Fibroblast of lung (primary cell): ENCODE measurements around the gene ODR4. TPM values are rescaled to one million over a fixed set of nuclear protein-coding genes. Genes with fewer than 3 reads are reported as not detected.

Source experiments
- DNase-seq, 2 donors: peaks; one replicate each; pipeline versions ENCODE4 v3.0.0 to v3.0.0-alpha.2; 2010; ENCODE audit warnings: low read depth in 2 of 2
- H2AFZ ChIP-seq: 2 replicates; pipeline ENCODE4 v1.5.1; 2012; ENCODE audit warnings: low read length, control low read depth, inconsistent platforms
- H3K27ac ChIP-seq: 2 replicates; pipeline ENCODE4 v1.5.1; 2011; ENCODE audit warnings: low read length, control low read depth; ENCODE audit not compliant: insufficient read depth
- H3K27me3 ChIP-seq: 2 replicates; pipeline ENCODE4 v1.5.1; 2011; ENCODE audit warnings: mild to moderate bottlenecking, low read length; ENCODE audit not compliant: control insufficient read depth, insufficient read depth
- H3K36me3 ChIP-seq: 2 replicates; pipeline ENCODE4 v1.5.1; 2011; ENCODE audit warnings: low read length; ENCODE audit not compliant: control insufficient read depth, insufficient read depth
- H3K4me1 ChIP-seq: 2 replicates; pipeline ENCODE4 v1.5.1; 2011; ENCODE audit warnings: low read length; ENCODE audit not compliant: control insufficient read depth, insufficient read depth; ENCODE audit errors: extremely low read depth
- H3K4me2 ChIP-seq: 2 replicates; pipeline ENCODE4 v1.5.1; 2011; ENCODE audit warnings: low read length, control low read depth; ENCODE audit not compliant: insufficient read depth; ENCODE audit errors: extremely low read depth
- H3K4me3 ChIP-seq, 4 experiments: fragments of 200-600 bp in 1 of 4; sonication (generic) in 1 of 4; replicated peaks in 1 of 4; 2 replicates each; pipeline ENCODE4 v1.5.1; 2011 to 2016; ENCODE audit warnings: low read length in 4 of 4, low read depth in 3 of 4, mild to moderate bottlenecking in 3 of 4, control low read depth in 2 of 4, inconsistent platforms in 1 of 4, mixed read lengths in 1 of 4; ENCODE audit not compliant: insufficient read depth in 1 of 4; ENCODE audit errors: control extremely low read depth in 1 of 4
- H3K79me2 ChIP-seq: 2 replicates; pipeline ENCODE4 v1.5.1; 2012; ENCODE audit warnings: mild to moderate bottlenecking, low read length, inconsistent platforms; ENCODE audit not compliant: control insufficient read depth, insufficient read depth
- H3K9ac ChIP-seq: 2 replicates; pipeline ENCODE4 v1.5.1; 2011; ENCODE audit warnings: mild to moderate bottlenecking, low read length, control low read depth; ENCODE audit not compliant: insufficient read depth
- H3K9me3 ChIP-seq: 2 replicates; pipeline ENCODE4 v1.5.1; 2012; ENCODE audit warnings: low read depth, low read length; ENCODE audit not compliant: control insufficient read depth, insufficient read depth
- H4K20me1 ChIP-seq: 2 replicates; pipeline ENCODE4 v1.5.1; 2011; ENCODE audit warnings: low read length; ENCODE audit not compliant: control insufficient read depth, insufficient read depth; ENCODE audit errors: extremely low read depth
- CTCF ChIP-seq, 2 donors: IDR thresholded peaks in 1 of 2; conservative IDR thresholded peaks in 1 of 2; 1 replicate in 1 of 2; 2 replicates in 1 of 2; pipeline ENCODE4 v1.5.1; 2011 to 2012; ENCODE audit warnings: low read length in 2 of 2, control low read depth in 1 of 2, inconsistent platforms in 1 of 2, low read depth in 1 of 2, mild to moderate bottlenecking in 1 of 2
- EZH2 ChIP-seq: IDR thresholded peaks from 2 replicates; pipeline ENCODE4 v1.5.1; 2012; ENCODE audit warnings: low read length, control low read depth, mild to moderate bottlenecking; ENCODE audit errors: missing control alignments
- polyA plus RNA-seq, 2 donors: library from polyadenylated mRNA; depleted of rRNA in 1 of 2; stranded (reverse) in 1 of 2; unstranded in 1 of 2; fragments of >200 nt; gene quantifications; 2 replicates each; pipeline ENCODE4 v1.2.1, GENCODE V29; 2011 to 2012; ENCODE audit warnings: missing spikeins in 1 of 2
- total RNA-seq: library from RNA; depleted of rRNA; stranded (reverse); fragments of >200 nt; gene quantifications from 2 replicates; pipeline ENCODE4 v1.2.1, GENCODE V29; 2014

Gene ODR4
- total and polyA plus RNA-seq, 2 donors (not counting 1 experiment from before 2014, with no cell fraction given) = 13.0 to 13.7 TPM

- no peak overlapping the region for H2AFZ ChIP-seq
- no peaks in the 10 kb centered on the region for H3K79me2 ChIP-seq
Observed at GRCh38 chr1:186403632-186404031, 28.0 kb downstream of the ODR4 start.

GRCh38 chr1:186404454-186405051 lies 28.9 kb downstream of the ODR4 start:
- Histone ChIP-seq H3K9ac (no peak overlapping the region), H2AFZ (peak overlapping the region; percentile 31), H3K36me3 (no peaks in the 10 kb centered on the region), H3K4me3 (no peak overlapping the region), H3K79me2 (no peaks in the 10 kb centered on the region), H4K20me1 (no peaks in the 10 kb centered on the region), H3K4me1 (no peaks in the 10 kb centered on the region), H3K4me2 (peak overlapping the region; percentile 15), H3K9me3 (no peaks in the 10 kb centered on the region), H3K27ac (peak overlapping the region; percentile 4), H3K27me3 (no peaks in the 10 kb centered on the region)
- DNase-seq = peak; percentile 47 to 70
- TF ChIP-seq EZH2 = no peak
- TF ChIP-seq CTCF (conservative IDR thresholded peaks at IDR 0.05 in 1 of 2, IDR thresholded peaks at IDR 0.05 in 1 of 2; ENCODE audit: low read depth in 1 of 2, low read length in 2 of 2) = peak; percentile 62 to 75

More at GRCh38 chr1:186403632-186404031, 28.0 kb downstream of the ODR4 start:
- H3K4me3 ChIP-seq = no peak overlapping the region
- no peak overlapping the region for H3K4me2 ChIP-seq
- H3K9ac ChIP-seq = no peak overlapping the region
- no peak for TF ChIP-seq CTCF (conservative IDR thresholded peaks at IDR 0.05 in 1 of 2, IDR thresholded peaks at IDR 0.05 in 1 of 2; ENCODE audit: low read depth in 1 of 2, low read length in 2 of 2)
- TF ChIP-seq EZH2 = no peak
- no peaks in the 10 kb centered on the region for H3K9me3 ChIP-seq
- no peaks in the 10 kb centered on the region for H3K27me3 ChIP-seq
- H3K36me3 ChIP-seq = no peaks in the 10 kb centered on the region
- H3K27ac ChIP-seq = no peak overlapping the region
- no peaks in the 10 kb centered on the region for H4K20me1 ChIP-seq
- DNase-seq = no peak
- no peaks in the 10 kb centered on the region for H3K4me1 ChIP-seq

GRCh38 chr1:186409091-186409490 lies 33.5 kb downstream of the ODR4 start:
- Histone ChIP-seq H3K27me3 (no peaks in the 10 kb centered on the region), H3K79me2 (no peaks in the 10 kb centered on the region), H3K27ac (no peak overlapping the region), H3K4me3 (no peak overlapping the region), H3K4me1 (no peaks in the 10 kb centered on the region), H3K9ac (no peak overlapping the region), H3K4me2 (no peak overlapping the region), H3K36me3 (no peaks in the 10 kb centered on the region), H4K20me1 (no peaks in the 10 kb centered on the region), H2AFZ (no peak overlapping the region), H3K9me3 (no peaks in the 10 kb centered on the region)
- DNase-seq = no peak
- TF ChIP-seq CTCF (conservative IDR thresholded peaks at IDR 0.05 in 1 of 2, IDR thresholded peaks at IDR 0.05 in 1 of 2; ENCODE audit: low read depth in 1 of 2, low read length in 2 of 2) (no peak), EZH2 (no peak)
